Skeletal muscle tissue (tissue), 4 donors: ENCODE measurements around the gene EDC3. TPM values are rescaled to one million over a fixed set of nuclear protein-coding genes. Genes with fewer than 3 reads are reported as not detected.
"Not testable (repeated sequence)": the region's sequence is repeated elsewhere in the genome, so short reads cannot be mapped to it uniquely, and the experiment has no call there.

Experiments used
- H3K27ac ChIP-seq: one replicate; pipeline ENCODE4 v1.7.0; 2013; ENCODE audit warnings: mild to moderate bottlenecking, low read depth, low read length, inconsistent platforms
- H3K27me3 ChIP-seq, 3 donors: one replicate each; pipeline ENCODE4 v1.7.0; 2013; ENCODE audit warnings: low read length in 3 of 3; ENCODE audit not compliant: control insufficient read depth in 3 of 3, insufficient read depth in 3 of 3
- H3K36me3 ChIP-seq, 3 donors: one replicate each; pipeline ENCODE4 v1.7.0; 2013; ENCODE audit warnings: low read length in 3 of 3; ENCODE audit not compliant: control insufficient read depth in 3 of 3, insufficient read depth in 3 of 3
- H3K4me1 ChIP-seq, 3 donors: one replicate each; pipeline ENCODE4 v1.7.0; 2013; ENCODE audit warnings: low read length in 3 of 3, mild to moderate bottlenecking in 3 of 3; ENCODE audit not compliant: control insufficient read depth in 3 of 3, insufficient read depth in 3 of 3
- H3K4me3 ChIP-seq, 3 donors: one replicate each; pipeline ENCODE4 v1.7.0; 2013; ENCODE audit warnings: low read length in 3 of 3
- H3K9ac ChIP-seq, 3 donors: one replicate each; pipeline ENCODE4 v1.7.0; 2013; ENCODE audit warnings: low read length in 3 of 3, mild to moderate bottlenecking in 3 of 3, moderate library complexity in 2 of 3, low read depth in 1 of 3
- H3K9me3 ChIP-seq, 3 donors: one replicate each; pipeline ENCODE4 v1.7.0; 2013; ENCODE audit warnings: low read length in 3 of 3; ENCODE audit not compliant: control insufficient read depth in 3 of 3
- total RNA-seq: library from RNA; depleted of rRNA; stranded (reverse); fragments of >200 nt; gene quantifications from one replicate; pipeline ENCODE4 v1.2.3, GENCODE V29; 2014
- donor health status: Osteomylitis.

EDC3 gene
- total RNA-seq, 1 donor from 2014 or later: 16.2 TPM

GRCh38 chr15:74604983-74605794, 90.6 kb downstream of the EDC3 start:
- Histone ChIP-seq H3K9ac (peak overlapping the region in 1 of 3 donors; percentile 3), H3K4me3 (no peak overlapping the region), H3K9me3 (no peaks in the 10 kb centered on the region), H3K4me1 (peaks cover 9 to 10% (median 10%) of the 10 kb centered on the region in 3 donors), H3K36me3 (no peaks in the 10 kb centered on the region), H3K27me3 (no peaks in the 10 kb centered on the region), H3K27ac (no peak overlapping the region)

- no peaks in the 10 kb centered on the region for H3K36me3 ChIP-seq
- peak overlapping the region in 1 of 3 donors; percentile 1 for H3K9ac ChIP-seq
- no peak overlapping the region for H3K4me3 ChIP-seq
- H3K27me3 ChIP-seq: no peaks in the 10 kb centered on the region
- no peak overlapping the region for H3K27ac ChIP-seq
- no peaks in the 10 kb centered on the region for H3K9me3 ChIP-seq
- peaks cover 19 to 20% (median 19%) of the 10 kb centered on the region in 3 donors for H3K4me1 ChIP-seq
Observed at GRCh38 chr15:74603789-74604705, 91.8 kb downstream of the EDC3 start.

- Histone ChIP-seq H3K4me1 (peaks cover 20 to 26% (median 25%) of the 10 kb centered on the region in 3 donors), H3K27ac (no peak overlapping the region), H3K36me3 (peaks cover 0 to 3% (median 0%) of the 10 kb centered on the region in 3 donors), H3K9me3 (no peaks in the 10 kb centered on the region), H3K27me3 (no peaks in the 10 kb centered on the region), H3K9ac (no peak overlapping the region), H3K4me3 (no peak overlapping the region)
Observed at GRCh38 chr15:74603026-74603788, 92.6 kb downstream of the EDC3 start.

GRCh38 chr15:74599156-74599555, 96.7 kb downstream of the EDC3 start:
- Histone ChIP-seq H3K27ac (peak overlapping the region; percentile 89), H3K27me3 (no peaks in the 10 kb centered on the region), H3K4me3 (peak overlapping the region; percentile 85 to 99 (median 87)), H3K9ac (peak overlapping the region; percentile 84 to 99 (median 93)), H3K9me3 (no peaks in the 10 kb centered on the region), H3K36me3 (peaks cover 0 to 4% (median 3%) of the 10 kb centered on the region in 3 donors), H3K4me1 (peaks cover 22 to 32% (median 30%) of the 10 kb centered on the region in 3 donors)

GRCh38 chr15:74598126-74598842, 97.5 kb downstream of the EDC3 start:
- Histone ChIP-seq H3K9me3 (no peaks in the 10 kb centered on the region), H3K9ac (peak overlapping the region; percentile 84 to 99 (median 93)), H3K4me1 (peaks cover 22 to 32% (median 30%) of the 10 kb centered on the region in 3 donors), H3K27me3 (no peaks in the 10 kb centered on the region), H3K36me3 (peaks cover 3 to 5% (median 4%) of the 10 kb centered on the region in 3 donors), H3K4me3 (peak overlapping the region; percentile 85 to 99 (median 87)), H3K27ac (peak overlapping the region; percentile 89)

GRCh38 chr15:74597146-74597705, 98.6 kb downstream of the EDC3 start:
- H3K27ac ChIP-seq, H3K4me3 ChIP-seq: not testable (repeated sequence)

GRCh38 chr15:74596736-74597135, 99.1 kb downstream of the EDC3 start:
- H3K36me3 ChIP-seq: peaks cover 14 to 18% (median 14%) of the 10 kb centered on the region in 3 donors
- H3K4me1 ChIP-seq: peaks cover 22 to 32% (median 30%) of the 10 kb centered on the region in 3 donors
- not testable (repeated sequence) for H3K27me3 ChIP-seq, H3K9ac ChIP-seq, H3K4me3 ChIP-seq, H3K9me3 ChIP-seq, H3K27ac ChIP-seq

More at GRCh38 chr15:74597146-74597705, 98.6 kb downstream of the EDC3 start:
- H3K27me3 ChIP-seq, H3K9ac ChIP-seq, H3K9me3 ChIP-seq: not testable (repeated sequence)
- Histone ChIP-seq H3K4me1 (peaks cover 22 to 32% (median 30%) of the 10 kb centered on the region in 3 donors), H3K36me3 (peaks cover 9 to 13% (median 10%) of the 10 kb centered on the region in 3 donors)

- H3K27me3 ChIP-seq: no peaks in the 10 kb centered on the region
- H3K36me3 ChIP-seq: peaks cover 18 to 24% (median 19%) of the 10 kb centered on the region in 3 donors
- peaks cover 12 to 22% (median 21%) of the 10 kb centered on the region in 3 donors for H3K4me1 ChIP-seq
- H3K27ac ChIP-seq: no peak overlapping the region
- no peaks in the 10 kb centered on the region for H3K9me3 ChIP-seq
- H3K9ac ChIP-seq: no peak overlapping the region
- no peak overlapping the region for H3K4me3 ChIP-seq
Observed at GRCh38 chr15:74595271-74595670, 100.6 kb downstream of the EDC3 start.
